Kidney (tissue), 14 donors: ENCODE results near the gene SMAD3. TPM values are rescaled to one million over a fixed set of nuclear protein-coding genes. Genes with fewer than 3 reads are reported as not detected.

Experiments
- DNase-seq, 5 donors: peaks; one replicate each; pipeline ENCODE4 v3.0.0-alpha.2; 2013 to 2020
- FAIRE-seq: peaks from 2 replicates; lab custom pipeline; 2012; peaks lifted over from hg19 to GRCh38; lab: Jason Lieb, UNC
- H3K27ac ChIP-seq, 2 donors: one replicate each; pipeline ENCODE4 v1.7.0; 2013; ENCODE audit warnings: low read depth in 2 of 2, low read length in 2 of 2, inconsistent platforms in 1 of 2
- H3K27me3 ChIP-seq: one replicate; pipeline ENCODE4 v1.7.1; 2013; ENCODE audit warnings: low read length, inconsistent platforms; ENCODE audit not compliant: control insufficient read depth, insufficient read depth
- H3K36me3 ChIP-seq, 3 donors: one replicate each; pipeline versions ENCODE4 v1.7.0 to v1.7.1; 2013; ENCODE audit warnings: low read length in 3 of 3, control low read depth in 1 of 3, inconsistent platforms in 1 of 3; ENCODE audit not compliant: insufficient read depth in 3 of 3, control insufficient read depth in 2 of 3
- H3K4me1 ChIP-seq, 3 donors: one replicate each; pipeline versions ENCODE4 v1.7.0 to v1.7.1; 2013; ENCODE audit warnings: low read length in 3 of 3, inconsistent platforms in 1 of 3, low read depth in 1 of 3; ENCODE audit not compliant: control insufficient read depth in 2 of 3, insufficient read depth in 2 of 3
- H3K4me3 ChIP-seq, 3 donors: one replicate each; pipeline versions ENCODE4 v1.7.0 to v1.8.1; 2013; ENCODE audit warnings: low read length in 3 of 3, control low read depth in 1 of 3, inconsistent platforms in 1 of 3
- H3K9ac ChIP-seq, 3 donors: one replicate each; pipeline versions ENCODE4 v1.7.0 to v1.7.1; 2013; ENCODE audit warnings: low read length in 3 of 3, control low read depth in 1 of 3, inconsistent platforms in 1 of 3
- H3K9me3 ChIP-seq, 3 donors: one replicate each; pipeline versions ENCODE4 v1.7.0 to v1.7.1; 2013; ENCODE audit warnings: low read length in 3 of 3, control low read depth in 1 of 3, inconsistent platforms in 1 of 3; ENCODE audit not compliant: control insufficient read depth in 2 of 3, insufficient read depth in 1 of 3
- CTCF ChIP-seq: IDR thresholded peaks from 3 replicates; pipeline ENCODE4 v1.5.1; 2012; ENCODE audit warnings: mild to moderate bottlenecking, moderate library complexity, borderline replicate concordance; ENCODE audit not compliant: insufficient read depth; ENCODE audit errors: extremely low read depth
- intact Hi-C: fragments of 100-400 bp; cut with DNase I; formaldehyde crosslinking; loops from one replicate; pipeline ENCODE4 v1.11.1; 2022
- polyA plus RNA-seq: library from polyadenylated mRNA; stranded (reverse); fragments of 350-450 nt; fragmentation: Illumina TruSeq; extraction: RNeasy Lipid Tissue Mini Kit (QIAGEN cat#74804); gene quantifications from one replicate; pipeline ENCODE4 v1.2.3, GENCODE V29; 2014; ENCODE audit warnings: low read depth, low replicate concordance; ENCODE audit not compliant: insufficient read depth
- total RNA-seq: library from RNA; stranded (reverse); fragmentation: NEBNext Ultra II Directional; extraction: Animal tissue kit (Norgen Biotek cat#: 25700); gene quantifications from one replicate; pipeline ENCODE4 v1.2.1, GENCODE V29; 2021
- donor health status: control.
- donor health status: control.
- donor health status: control.
- donor health status: control.
- donor health status: control.
- donor health status: DM: yes; HTN: yes; CAD: no.
- donor health status: Normal renal cell carcinoma (clear cell type).

SMAD3 gene
- total and polyA plus RNA-seq, 2 donors from 2014 or later: 10.1 to 58.2 TPM

- TF ChIP-seq CTCF: no peak
- Histone ChIP-seq H3K4me1 (peaks cover 18 to 60% (median 54%) of the 10 kb centered on the region in 3 donors), H3K27me3 (no peaks in the 10 kb centered on the region), H3K9me3 (no peaks in the 10 kb centered on the region), H3K4me3 (no peak overlapping the region), H3K36me3 (no peaks in the 10 kb centered on the region), H3K27ac (peak overlapping the region; percentile 83 to 84), H3K9ac (peak overlapping the region in 1 of 3 donors; percentile 4)
- FAIRE-seq (no peak), DNase-seq (peak in 2 of 5 donors; percentile 50 to 64)
- intact Hi-C loops: no loop called here
Measured at GRCh38 chr15:67110361-67110781, 45.0 kb downstream of the SMAD3 start.

GRCh38 chr15:67110958-67111864 is 45.8 kb downstream of the SMAD3 start:
- intact Hi-C loops: no loop called here
- no peak overlapping the region for H3K4me3 ChIP-seq
- H3K36me3 ChIP-seq: no peaks in the 10 kb centered on the region
- peak overlapping the region in 1 of 2 donors; percentile 2 for H3K27ac ChIP-seq
- DNase-seq (no peak), FAIRE-seq (no peak)
- no peaks in the 10 kb centered on the region for H3K27me3 ChIP-seq
- H3K4me1 ChIP-seq: peaks cover 18 to 61% (median 49%) of the 10 kb centered on the region in 3 donors
- no peak overlapping the region for H3K9ac ChIP-seq
- no peaks in the 10 kb centered on the region for H3K9me3 ChIP-seq
- no peak for TF ChIP-seq CTCF

- Histone ChIP-seq H3K4me1 (peaks cover 11 to 49% (median 41%) of the 10 kb centered on the region in 3 donors), H3K4me3 (no peak overlapping the region), H3K36me3 (no peaks in the 10 kb centered on the region), H3K27me3 (no peaks in the 10 kb centered on the region), H3K27ac (no peak overlapping the region), H3K9ac (no peak overlapping the region), H3K9me3 (no peaks in the 10 kb centered on the region)
- no peak for FAIRE-seq
- no peak for DNase-seq
- TF ChIP-seq CTCF: no peak
- intact Hi-C loops: no loop called here
Measured at GRCh38 chr15:67114046-67114445, 48.6 kb downstream of the SMAD3 start.
